Stimulated activated CD8-positive, alpha-beta memory T cell treated with anti-CD3 and anti-CD28 coated beads, Interleukin-7, amount 100 ng/mL, for 24 hours (primary cell): Measurements from ENCODE around the gene GRID1.
"Not testable (repeated sequence)": the region's sequence is repeated elsewhere in the genome, so short reads cannot be mapped to it uniquely, and the experiment has no call there.

Experiments used
- DNase-seq: peaks from one replicate; pipeline ENCODE4 v3.0.0-alpha.2; 2020; ENCODE audit warnings: low read depth

Gene GRID1

DNA sequence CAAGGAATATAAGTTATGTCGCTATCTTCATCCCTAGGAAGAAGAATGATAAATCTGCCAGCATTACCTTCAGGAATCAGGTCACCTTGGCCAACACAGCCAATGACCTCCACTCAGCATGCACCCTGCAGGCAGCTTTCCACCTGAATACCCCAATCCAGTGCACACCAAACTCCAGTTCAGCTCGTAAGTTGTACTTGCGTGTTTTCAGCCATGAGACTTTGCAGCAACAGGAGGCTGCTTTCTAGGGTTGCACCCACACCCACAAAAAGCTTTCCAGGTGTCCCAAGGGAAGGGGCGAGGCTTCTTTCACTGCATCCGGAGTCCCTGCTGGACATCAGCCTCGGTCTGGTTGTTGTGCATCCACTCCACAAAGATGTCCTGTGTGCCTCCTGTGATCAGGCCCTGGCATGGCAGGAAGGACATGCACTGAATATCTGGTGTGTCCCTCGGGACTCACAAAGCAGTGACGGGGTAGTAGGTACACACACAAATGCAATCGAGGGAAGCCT lies 282.9 kb downstream of the GRID1 start:
- DNase-seq = no peak

DNA sequence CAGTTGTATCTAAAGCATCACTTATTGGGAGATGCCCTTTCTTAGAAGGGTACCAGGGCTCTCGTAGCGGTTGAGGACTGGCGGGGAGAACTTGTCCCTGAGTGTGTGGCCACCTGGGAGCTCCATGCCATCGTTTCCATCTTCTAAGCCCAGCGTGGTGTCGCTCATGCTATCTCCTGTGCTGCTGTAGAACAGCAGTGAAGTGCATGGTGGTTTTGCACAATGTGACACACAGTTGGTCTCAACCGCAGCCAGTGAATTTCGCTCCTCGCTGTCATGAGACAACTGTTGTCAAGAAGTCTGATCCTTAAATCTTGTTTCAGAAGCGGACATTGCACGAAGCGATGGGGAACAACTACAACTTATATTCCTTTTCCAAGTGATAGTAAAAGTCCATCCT lies 283.4 kb downstream of the GRID1 start:
- DNase-seq = no peak

DNA sequence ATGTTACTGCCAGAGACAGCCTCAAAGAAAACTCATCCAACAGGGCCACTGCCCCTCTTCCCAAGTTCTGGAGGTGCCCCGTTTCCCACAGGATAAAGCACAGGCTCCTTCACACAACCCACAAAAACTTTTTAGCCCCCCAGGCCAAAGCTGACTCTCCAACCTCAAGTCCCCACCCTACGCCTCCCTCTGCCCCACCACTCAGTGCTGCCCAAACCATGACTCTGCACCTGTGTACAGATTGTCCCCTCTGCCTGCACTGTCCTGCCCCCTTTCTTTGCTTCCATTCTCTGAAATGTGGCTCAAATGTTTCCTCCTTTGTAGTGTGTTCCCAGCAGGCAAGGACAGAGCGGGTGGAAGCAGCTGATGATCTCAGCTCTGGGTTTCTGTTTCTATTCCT lies 284.0 kb downstream of the GRID1 start:
- no peak for DNase-seq

DNA sequence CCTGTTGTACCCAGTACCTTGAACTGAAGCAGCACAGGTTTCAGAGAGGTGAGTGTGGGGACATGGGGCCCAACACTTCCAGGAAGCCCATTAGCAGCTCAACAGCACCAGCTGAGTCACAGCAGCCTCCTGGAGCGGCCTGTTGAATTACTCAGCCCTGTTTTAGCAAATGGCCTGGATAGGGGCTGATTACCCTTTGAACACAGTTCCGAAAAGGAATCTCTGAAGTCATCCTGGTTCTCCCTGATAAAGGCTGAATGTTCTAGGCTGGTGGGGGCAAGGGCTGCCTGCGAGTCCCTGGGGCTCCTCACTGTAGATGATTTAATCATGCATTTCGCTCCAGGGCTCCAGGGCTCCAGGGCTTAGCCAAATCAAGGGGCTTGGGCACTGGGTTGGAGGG lies 287.5 kb downstream of the GRID1 start:
- DNase-seq = no peak

DNA sequence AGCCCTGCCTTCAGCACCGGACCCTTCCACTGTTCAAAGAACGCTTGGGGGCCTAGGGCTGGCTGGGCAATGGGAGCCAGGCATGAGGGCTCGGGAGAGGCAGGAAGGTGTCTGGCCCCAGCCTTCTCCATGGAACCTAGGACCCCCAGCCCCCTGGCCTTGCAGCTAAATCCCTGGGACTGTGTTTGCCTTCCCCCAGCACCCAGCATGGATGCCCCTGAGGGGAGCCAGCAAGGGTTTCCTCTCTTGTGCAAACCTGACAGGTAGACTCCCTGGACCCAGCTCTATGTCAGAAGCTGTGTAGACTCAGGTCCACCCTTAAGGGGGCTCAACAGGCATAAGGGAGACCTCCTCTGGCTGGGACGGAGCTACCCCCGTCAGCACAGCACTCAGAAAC lies 288.0 kb downstream of the GRID1 start:
- DNase-seq = no peak

DNA sequence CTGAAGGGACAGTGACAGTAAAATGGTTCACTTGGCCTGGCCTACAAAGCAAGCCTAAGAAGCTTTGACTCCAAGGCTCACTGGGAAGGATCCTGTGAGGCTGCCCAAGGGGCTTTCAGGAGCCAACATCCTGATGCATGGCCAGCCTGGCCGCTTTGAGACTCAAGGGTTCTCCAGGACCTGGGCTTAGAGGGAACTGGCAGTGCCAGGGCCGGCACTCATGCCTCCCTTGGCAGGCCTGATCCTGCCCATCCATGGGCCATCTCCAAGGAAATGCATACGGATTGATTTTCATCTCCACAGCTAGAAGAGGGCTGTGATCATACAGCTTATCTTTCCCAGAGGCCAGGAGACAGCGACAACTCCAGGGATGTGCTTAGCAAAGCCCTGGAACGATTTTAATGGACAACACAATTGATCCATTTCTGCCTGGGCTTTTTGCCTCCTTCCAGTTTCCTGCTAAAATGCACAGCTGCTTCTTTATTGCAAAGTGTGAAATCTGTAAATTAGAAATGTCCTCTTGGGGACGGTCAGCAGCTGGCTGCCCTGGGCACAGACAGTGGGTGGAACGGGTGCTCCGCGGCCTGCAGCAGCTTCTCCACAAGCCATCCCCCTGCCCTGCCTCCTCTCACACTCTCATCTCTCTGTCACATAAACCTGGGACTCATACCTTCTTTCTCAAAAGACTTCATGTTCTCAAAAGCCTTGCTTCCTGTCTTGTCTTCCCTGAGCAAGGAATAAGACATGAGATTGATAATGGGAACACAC lies 288.5 kb downstream of the GRID1 start:
- DNase-seq = no peak

DNA sequence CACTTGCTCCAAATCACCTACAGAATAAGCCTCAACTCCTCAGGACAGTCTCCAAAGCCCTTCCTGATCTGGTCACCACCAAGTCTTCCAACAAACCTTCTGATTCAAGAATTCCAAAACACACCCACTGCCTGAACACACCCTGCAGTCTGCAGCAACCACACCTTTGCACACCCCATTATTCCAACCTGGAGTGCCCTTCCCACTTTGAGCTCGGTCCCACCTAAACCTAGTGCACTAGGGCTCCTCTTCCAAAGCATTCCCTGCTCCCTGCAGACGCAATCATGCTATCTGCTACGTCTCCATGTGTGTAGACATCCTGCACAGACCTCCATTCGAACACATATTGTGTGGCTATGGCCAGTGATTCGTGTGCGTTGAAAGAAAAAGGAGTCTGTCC lies 289.3 kb downstream of the GRID1 start:
- no peak for DNase-seq

DNA sequence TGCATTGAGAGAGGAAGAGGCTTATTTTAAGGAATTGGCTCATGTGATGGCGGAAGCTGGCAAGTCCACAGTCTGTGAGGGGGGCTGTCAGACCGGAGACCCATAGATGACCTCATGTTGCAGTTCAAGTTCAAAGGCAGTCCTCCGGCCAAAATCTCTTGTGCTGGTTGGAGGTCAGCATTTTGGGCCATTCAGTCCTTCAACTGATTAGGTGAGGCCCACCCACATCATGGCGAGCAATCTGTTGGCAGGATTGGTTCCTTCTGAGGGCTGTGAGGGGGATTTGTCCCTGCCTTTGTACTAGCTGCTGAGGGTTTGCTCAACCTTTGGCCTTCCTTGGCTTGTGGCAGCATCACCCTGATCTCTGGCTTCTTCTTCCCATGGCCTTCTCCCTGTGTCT lies 290.1 kb downstream of the GRID1 start:
- DNase-seq = not testable (repeated sequence)

DNA sequence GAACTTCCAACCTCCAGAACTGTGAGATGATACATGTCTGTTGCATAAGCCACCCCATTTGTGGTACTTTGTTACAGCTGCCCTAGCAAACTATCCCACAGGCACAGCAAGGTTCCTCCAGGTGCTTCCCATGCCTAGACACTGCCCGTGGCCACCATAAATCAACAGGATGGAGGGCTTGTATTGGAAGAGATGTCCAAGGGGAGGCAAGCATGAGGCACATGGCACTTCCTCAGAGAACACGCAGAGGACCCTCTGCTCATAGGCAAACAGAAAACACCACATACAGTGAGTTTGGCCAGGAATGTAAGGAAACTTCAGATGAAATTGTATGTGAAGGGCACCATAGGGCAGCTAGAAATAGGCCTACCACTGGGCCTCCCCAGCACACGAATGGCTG lies 291.1 kb downstream of the GRID1 start:
- DNase-seq = no peak

DNA sequence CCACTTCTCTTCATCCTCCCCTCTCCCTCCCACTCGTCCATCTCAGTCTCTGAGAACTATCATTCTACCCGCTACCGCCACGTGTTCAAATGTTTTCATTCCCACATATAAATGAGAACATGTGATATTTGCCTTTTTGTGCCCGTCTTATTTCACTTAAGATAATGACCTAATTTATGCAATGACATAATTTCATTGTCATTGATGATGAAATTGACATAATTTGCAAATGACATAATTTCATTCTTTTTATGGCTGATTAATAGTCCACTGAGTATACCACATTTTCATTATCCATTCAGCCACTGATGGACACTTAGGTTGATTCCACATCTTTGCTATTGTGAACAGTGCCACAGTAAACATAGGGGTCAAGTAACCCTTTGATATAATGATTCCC lies 292.3 kb downstream of the GRID1 start:
- DNase-seq = no peak

DNA sequence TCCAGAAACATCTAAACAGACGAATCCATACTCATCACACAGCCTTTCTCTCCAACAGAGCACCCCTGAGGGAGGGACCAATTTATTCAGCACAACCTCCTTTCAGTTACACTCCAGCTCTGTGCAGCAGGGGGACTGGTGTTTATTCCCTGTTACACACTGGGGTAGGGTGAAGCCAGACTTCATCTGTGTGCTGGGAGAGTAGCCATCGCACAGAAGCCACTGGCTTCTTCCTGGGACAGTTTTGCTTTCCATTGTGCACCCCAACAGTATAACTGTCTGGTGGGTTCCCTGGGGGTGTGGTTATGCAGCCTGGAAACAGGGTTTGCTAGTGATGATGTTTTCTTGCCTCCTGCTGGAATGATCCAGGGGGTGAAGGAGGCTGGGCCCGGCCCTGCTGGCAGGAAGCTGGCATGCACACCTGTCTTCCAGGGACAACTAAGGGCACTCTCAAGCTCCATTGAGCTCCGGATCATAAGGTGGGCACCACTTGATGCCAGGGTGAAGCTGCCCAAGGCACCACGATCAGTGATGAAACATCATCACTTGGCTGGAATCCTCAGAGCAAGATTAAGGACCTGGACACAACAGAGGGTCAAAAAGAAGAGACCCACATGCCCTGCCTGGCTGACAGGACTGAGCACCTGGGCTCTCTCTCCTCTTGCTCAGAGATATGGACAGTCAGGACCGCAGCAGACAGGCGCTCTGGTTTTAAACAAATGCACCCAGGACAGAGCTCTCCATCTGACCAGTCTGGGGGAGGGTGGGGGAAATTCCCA lies 293.2 kb downstream of the GRID1 start:
- no peak for DNase-seq

DNA sequence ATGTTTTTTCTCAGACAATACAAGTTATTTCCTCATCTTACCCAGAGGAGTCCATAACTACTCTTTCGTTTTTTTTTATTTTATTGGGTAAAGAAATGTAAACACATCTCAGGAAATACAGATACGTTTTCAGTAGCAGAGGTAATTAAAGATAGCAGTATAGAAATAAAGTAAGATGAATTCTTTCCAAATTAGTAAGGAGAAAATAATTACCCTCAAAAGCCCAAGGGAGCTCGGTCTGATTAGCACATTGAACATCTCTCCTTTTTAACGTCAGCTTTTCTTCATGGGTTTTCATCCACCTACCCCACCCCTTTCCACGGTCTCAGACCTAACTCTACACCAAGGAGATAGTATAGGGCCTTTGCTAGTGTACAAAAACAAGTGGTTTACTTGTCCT lies 294.2 kb downstream of the GRID1 start:
- DNase-seq = no peak

DNA sequence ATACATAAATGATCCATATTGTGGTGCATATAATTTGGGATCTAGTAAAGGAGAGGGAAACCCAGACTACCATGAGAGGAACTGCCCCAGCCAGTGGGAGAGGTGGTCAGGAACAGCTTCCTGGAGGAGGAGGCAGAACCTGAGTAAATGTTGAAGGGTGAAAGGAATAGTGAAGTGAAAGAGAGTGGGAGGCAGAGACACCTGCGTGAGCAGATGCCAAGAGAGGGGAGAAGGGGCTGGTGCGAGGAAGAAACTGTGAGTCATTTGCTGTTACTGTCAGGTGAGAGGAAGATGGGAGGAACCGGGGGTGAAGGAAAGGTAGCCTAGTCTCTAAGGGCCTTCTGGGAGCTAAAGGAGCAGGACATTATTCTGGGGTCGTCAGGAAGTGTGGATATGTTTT lies 294.8 kb downstream of the GRID1 start:
- DNase-seq = no peak

DNA sequence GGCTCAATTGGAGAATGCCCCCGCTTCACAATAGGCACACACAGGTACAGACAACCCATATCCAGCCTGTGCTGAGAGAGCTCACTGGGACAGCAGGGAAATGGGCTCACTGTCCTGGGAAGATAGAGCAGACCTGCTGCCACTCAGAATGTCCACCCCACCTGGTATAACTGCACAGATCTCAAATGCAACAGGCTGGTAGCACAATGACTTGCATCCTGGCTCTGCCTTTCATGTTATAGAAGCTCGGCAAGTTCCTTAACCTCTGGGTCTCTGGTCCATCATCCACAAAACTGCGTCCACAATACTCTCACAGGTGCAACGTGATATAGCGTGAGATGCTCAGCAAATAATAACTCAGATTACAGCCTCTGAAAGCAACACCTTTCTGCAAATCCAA lies 295.4 kb downstream of the GRID1 start:
- no peak for DNase-seq

DNA sequence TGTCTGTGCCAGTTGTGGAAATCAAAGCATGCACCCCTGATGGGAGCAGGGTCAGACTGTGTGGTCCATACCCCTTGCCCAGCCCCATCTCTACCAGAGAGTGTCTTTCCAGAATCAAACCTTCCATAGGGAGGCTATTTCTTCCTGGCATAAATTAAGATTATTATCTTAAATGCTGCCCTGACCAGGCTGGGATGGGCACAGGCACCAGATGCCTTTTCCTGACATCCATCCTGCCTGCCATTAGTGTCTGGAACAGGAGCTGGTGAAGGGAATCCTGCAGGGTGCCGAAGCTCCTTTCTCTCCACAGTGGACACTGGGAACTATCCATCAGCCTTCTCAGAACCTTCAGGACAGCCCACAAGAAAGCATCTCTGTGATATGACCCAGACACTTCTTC lies 296.3 kb downstream of the GRID1 start:
- no peak for DNase-seq

DNA sequence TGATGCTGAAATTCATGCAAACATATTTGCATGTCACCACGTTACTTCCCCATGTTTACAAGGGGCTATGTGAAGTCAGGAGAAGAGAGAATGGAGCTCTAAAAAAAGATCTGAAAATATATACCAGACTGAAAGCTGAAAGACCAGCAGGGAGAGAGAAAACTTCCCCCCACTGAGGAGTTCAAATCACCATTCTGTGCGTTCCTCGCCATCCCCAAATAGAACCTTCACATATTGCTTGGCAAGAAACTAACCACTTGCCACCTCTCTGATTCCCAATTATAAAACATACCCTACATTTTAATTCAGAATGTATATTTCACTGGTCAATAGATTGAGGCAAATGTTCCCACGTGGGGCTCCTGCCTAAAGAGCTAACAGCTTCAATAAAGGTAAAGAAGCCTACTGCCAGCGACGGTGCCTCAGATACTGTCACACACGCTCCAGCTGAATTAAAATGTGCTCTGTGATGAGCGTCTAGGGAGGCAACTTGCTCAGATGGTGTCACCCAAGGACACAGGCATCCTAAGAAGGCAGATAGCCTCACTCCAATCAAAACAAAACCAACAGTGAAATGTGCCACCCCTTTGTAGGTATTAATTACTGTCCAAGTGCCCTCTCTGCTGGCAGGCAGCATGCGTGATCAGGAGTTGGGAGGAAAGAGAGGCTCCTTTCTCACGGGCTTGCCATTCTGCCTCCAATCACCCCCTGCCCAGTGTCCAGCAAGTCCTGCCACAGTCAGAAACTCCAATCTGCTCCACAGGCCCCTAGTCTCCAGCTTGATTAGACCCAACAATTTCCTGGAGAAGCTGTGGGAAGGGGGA lies 298.2 kb downstream of the GRID1 start:
- DNase-seq = no peak

DNA sequence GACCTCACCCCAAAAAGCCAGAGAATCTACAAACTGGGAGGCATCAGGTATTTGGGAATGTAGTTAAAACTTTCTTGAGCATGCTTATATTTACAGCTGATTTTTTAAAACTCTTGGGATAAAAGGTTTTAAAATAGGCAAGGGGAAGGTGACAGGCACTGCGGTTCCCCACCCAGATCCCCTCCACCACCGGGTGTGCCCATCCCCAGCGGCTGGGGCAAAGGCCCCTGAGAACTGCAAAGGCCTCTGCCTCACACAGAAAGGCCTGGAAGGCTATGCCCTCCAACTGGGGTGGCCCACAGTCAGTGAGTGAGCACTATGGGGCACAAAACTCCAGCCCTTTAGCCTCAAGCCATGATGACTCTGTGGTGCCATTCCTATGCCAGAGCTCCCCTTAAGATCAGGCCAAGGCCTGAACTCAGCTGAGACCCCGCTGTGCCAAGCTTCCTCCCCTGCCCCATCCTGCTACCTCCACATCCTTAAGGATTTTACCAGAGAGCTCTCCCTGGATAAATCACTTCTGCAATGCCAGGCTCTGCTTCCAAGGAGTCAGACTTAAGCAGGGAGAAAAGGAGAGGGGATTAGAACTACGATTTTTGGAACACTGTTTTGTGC lies 299.1 kb downstream of the GRID1 start:
- DNase-seq = no peak

DNA sequence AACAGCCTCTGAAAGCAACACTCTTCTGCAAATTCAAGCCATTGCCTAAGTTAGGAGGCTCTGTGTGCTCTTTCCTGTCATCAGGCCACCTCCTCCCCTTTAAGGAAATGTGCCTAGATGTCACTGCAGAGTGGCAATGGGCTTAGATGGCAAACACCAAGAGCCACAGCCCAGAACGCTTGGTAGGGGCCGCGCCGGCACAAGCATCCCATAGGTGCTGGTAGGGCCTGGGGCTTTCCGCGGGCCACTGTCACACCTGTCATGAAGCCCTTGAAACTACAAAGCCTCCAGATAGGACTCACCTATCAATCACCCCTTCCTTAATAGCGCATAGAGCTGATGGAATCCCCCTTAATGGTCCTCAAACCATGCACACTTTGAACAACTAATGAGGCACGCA lies 299.9 kb downstream of the GRID1 start:
- no peak for DNase-seq

DNA sequence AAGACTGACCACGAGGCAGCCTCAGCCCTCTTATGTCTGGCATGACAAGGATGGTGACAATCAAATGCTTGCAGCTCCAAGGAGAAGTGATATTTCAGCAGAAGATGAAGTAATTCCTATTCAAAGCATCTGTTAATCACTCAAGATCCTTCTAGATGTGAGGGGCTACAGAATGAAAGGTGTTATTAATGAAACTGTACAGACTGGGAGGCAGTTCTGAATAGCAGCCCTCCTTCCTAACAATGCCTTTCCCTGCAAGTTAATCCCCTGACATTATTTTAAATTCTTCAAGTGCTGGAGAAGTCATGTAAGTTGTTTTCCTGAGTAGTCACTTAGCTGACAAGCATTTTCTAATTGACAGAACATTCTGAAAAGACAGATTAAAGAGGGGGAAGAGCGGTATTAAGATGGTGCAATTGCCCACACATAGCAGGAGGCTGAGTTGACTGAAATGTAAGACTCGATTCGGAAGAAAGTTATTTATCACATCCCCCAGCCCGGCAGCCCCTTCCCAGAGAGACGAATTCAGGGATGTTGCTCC lies 300.8 kb downstream of the GRID1 start:
- no peak for DNase-seq

DNA sequence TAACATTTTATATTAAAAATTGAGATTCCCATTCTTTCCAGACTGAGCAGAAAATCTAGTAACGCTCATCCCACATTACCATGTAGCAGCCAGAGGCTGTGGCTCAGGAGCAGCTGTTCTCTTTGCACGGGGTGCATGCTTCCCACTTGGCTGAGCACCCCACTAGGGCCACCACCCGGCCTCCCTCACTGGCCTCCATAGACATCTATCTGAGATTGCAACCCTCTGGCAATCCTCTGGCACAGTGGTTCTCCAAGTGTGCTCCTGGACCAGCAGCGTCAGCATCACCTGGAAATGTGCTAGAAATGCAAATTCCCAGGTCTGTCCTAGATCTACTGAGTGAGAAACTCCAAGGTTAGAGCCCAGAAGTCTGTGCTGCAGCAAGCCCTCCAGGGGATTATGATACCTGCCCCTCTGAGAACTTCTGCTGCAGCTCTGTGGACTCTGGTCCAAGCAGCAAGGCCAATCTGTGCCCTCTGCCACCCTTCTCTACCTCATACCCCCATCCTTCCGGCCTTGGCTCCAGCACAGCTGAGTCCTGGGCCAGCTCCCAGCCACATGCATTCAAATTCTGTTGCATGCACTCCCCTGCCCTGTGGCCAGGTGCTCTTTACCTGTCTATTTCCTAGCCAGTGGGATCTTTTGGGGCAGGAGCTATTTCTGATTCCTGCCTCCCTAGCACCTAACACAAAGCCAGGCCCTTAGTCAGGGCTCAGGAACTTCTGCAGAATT lies 301.5 kb downstream of the GRID1 start:
- DNase-seq = no peak

DNA sequence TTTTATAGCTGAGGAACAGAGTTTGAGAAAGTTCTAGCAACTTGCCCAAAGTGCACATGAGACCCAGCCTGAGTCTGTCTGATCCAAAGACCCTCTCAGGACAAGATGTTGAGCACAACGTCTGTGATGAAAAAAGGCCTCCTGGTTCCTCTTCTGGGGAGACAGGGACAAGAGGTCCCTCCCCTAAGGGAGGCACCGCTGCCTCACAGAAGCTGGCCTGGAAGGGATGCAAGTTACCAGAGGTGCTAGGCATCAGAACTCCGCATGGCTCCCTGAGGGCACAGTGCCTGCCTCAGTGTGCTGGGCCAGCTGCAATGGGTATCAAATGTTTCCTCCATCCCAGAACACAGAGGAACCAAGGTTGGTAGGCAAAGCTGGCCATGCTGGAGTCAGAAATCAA lies 302.4 kb downstream of the GRID1 start:
- no peak for DNase-seq
